Hematopoietic multipotent progenitor cell treated with erythropoietin and hydrocortisone succinate and interleukin-3 and kit ligand, for 8 days (in vitro differentiated cells): Measurements from ENCODE around the gene SIK1.
"Not testable (repeated sequence)": the region's sequence is repeated elsewhere in the genome, so short reads cannot be mapped to it uniquely, and the experiment has no call there.

Source experiments
- DNase-seq: peaks from one replicate; pipeline ENCODE4 v3.0.0-alpha.2; 2015

Gene SIK1

GRCh38 chr21:43426404-43427241 is at the start of gene SIK1:
Gene SIK1, minus strand, starts transcription at chr21:43427131. Its CDS starts 953 bp downstream, at chr21:43426178.
- DNase-seq = not testable (repeated sequence)

GRCh38 chr21:43471597-43472242 is 44.8 kb upstream of the SIK1 start:
- DNase-seq = not testable (repeated sequence)

- not testable (repeated sequence) for DNase-seq
These were observed 43.0 kb upstream of the SIK1 start for GRCh38 chr21:43469719-43470458.

GRCh38 chr21:43467785-43468184 is 40.9 kb upstream of the SIK1 start:
- DNase-seq = no peak

- not testable (repeated sequence) for DNase-seq
These were observed 38.2 kb upstream of the SIK1 start for GRCh38 chr21:43465159-43465558.

GRCh38 chr21:43463498-43464261 is 36.7 kb upstream of the SIK1 start:
- DNase-seq = not testable (repeated sequence)

GRCh38 chr21:43462932-43463331 is 36.0 kb upstream of the SIK1 start:
- not testable (repeated sequence) for DNase-seq

- DNase-seq = not testable (repeated sequence)
These were observed 33.5 kb upstream of the SIK1 start for GRCh38 chr21:43460475-43460874.

- not testable (repeated sequence) for DNase-seq
These were observed 32.1 kb upstream of the SIK1 start for GRCh38 chr21:43458995-43459394.

GRCh38 chr21:43456616-43457314 is 29.8 kb upstream of the SIK1 start:
- not testable (repeated sequence) for DNase-seq

GRCh38 chr21:43455717-43456116 is 28.8 kb upstream of the SIK1 start:
- not testable (repeated sequence) for DNase-seq

GRCh38 chr21:43454176-43454575 is 27.2 kb upstream of the SIK1 start:
- not testable (repeated sequence) for DNase-seq

- DNase-seq = not testable (repeated sequence)
These were observed 24.9 kb upstream of the SIK1 start for GRCh38 chr21:43451850-43452249.

- not testable (repeated sequence) for DNase-seq
These were observed 23.4 kb upstream of the SIK1 start for GRCh38 chr21:43450287-43450686.

- DNase-seq = not testable (repeated sequence)
These were observed 20.5 kb upstream of the SIK1 start for GRCh38 chr21:43447353-43447977.

- not testable (repeated sequence) for DNase-seq
These were observed 19.5 kb upstream of the SIK1 start for GRCh38 chr21:43446277-43446932.

- DNase-seq = not testable (repeated sequence)
These were observed 17.6 kb upstream of the SIK1 start for GRCh38 chr21:43444524-43444923.

GRCh38 chr21:43442571-43442970 is 15.6 kb upstream of the SIK1 start:
- DNase-seq = not testable (repeated sequence)

GRCh38 chr21:43440835-43441727 is 14.2 kb upstream of the SIK1 start:
- DNase-seq = not testable (repeated sequence)
